ENCODE results near the gene JAZF1.

- TF ChIP-seq EZH2 (IDR thresholded peaks at IDR 0.05; ENCODE audit: borderline replicate concordance, low read depth, low read length, poor library complexity, severe bottlenecking): no peak
- TF ChIP-seq, protein P1, sequence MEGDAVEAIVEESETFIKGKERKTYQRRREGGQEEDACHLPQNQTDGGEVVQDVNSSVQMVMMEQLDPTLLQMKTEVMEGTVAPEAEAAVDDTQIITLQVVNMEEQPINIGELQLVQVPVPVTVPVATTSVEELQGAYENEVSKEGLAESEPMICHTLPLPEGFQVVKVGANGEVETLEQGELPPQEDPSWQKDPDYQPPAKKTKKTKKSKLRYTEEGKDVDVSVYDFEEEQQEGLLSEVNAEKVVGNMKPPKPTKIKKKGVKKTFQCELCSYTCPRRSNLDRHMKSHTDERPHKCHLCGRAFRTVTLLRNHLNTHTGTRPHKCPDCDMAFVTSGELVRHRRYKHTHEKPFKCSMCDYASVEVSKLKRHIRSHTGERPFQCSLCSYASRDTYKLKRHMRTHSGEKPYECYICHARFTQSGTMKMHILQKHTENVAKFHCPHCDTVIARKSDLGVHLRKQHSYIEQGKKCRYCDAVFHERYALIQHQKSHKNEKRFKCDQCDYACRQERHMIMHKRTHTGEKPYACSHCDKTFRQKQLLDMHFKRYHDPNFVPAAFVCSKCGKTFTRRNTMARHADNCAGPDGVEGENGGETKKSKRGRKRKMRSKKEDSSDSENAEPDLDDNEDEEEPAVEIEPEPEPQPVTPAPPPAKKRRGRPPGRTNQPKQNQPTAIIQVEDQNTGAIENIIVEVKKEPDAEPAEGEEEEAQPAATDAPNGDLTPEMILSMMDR (conservative IDR thresholded peaks at IDR 0.05; ENCODE audit: low read depth, low read length): no peak
Observed at GRCh38 chr7:27950123-27950522, 230.5 kb downstream of the JAZF1 start.
